GM06990 (cell line): ENCODE results near the gene PTPRF.

ENCODE experiments used
- DNase-seq: peaks from one replicate; pipeline ENCODE4 v3.0.0-alpha.2; 2011; ENCODE audit not compliant: insufficient read length; ENCODE audit errors: extremely low read depth
- H3K27me3 ChIP-seq: replicated peaks from 2 replicates; pipeline ENCODE4 v1.6.0; 2011; ENCODE audit warnings: low read length; ENCODE audit not compliant: control insufficient read depth, insufficient read depth
- H3K36me3 ChIP-seq: 2 replicates; pipeline ENCODE4 v1.5.1; 2011; ENCODE audit warnings: low read length; ENCODE audit not compliant: control insufficient read depth, insufficient read depth
- H3K4me3 ChIP-seq: replicated peaks from 2 replicates; pipeline ENCODE4 v1.5.1; 2011; ENCODE audit warnings: low read depth, mild to moderate bottlenecking, control low read depth, low read length
- CTCF ChIP-seq: IDR thresholded peaks from 2 replicates; pipeline ENCODE4 v1.5.1; 2011; ENCODE audit warnings: low read length, control low read depth, mild to moderate bottlenecking, inconsistent platforms; ENCODE audit not compliant: insufficient read depth, poor library complexity, severe bottlenecking

The PTPRF gene

GRCh38 chr1:43592974-43593683 is 62.4 kb downstream of the PTPRF start:
- no peak for TF ChIP-seq CTCF
- Histone ChIP-seq H3K36me3 (no peaks in the 10 kb centered on the region), H3K4me3 (no peak overlapping the region), H3K27me3 (no peaks in the 10 kb centered on the region; the same call in 1 of the 2 replicates)
- no peak for DNase-seq

DNA sequence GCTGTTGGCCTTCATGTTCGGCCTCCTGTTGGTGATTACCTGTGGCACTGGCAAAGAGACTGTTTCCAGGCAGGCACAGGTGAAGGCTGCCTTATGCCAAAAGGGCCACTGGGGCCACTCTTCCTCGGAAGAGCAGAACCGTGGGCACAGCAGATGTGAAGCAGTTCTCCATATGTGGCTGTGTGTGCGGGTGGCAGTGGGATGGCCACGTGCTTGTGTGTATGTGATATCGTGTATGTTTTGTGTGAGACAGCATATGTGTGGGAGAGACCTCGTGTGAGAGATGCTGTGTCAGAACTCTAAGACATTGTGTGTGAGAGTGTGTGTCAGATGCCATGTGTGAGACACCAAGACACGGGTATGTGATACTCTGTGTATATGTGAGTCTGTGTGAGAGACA is 65.9 kb downstream of the PTPRF start:
- Histone ChIP-seq H3K36me3 (no peaks in the 10 kb centered on the region), H3K27me3 (no peaks in the 10 kb centered on the region; the same call in 1 of the 2 replicates), H3K4me3 (no peak overlapping the region)
- no peak for TF ChIP-seq CTCF
- no peak for DNase-seq

GRCh38 chr1:43597028-43597427 is 66.3 kb downstream of the PTPRF start:
- no peaks in the 10 kb centered on the region for H3K36me3 ChIP-seq
- H3K27me3 ChIP-seq = no peaks in the 10 kb centered on the region; the same call in 1 of the 2 replicates

GRCh38 chr1:43597721-43598120 is 67.0 kb downstream of the PTPRF start:
- Histone ChIP-seq H3K27me3 (no peaks in the 10 kb centered on the region), H3K4me3 (no peak overlapping the region), H3K36me3 (no peaks in the 10 kb centered on the region)
- DNase-seq = no peak
- no peak for TF ChIP-seq CTCF

More at GRCh38 chr1:43597028-43597427, 66.3 kb downstream of the PTPRF start:
- H3K4me3 ChIP-seq = no peak overlapping the region
- no peak for DNase-seq
- TF ChIP-seq CTCF = no peak

DNA sequence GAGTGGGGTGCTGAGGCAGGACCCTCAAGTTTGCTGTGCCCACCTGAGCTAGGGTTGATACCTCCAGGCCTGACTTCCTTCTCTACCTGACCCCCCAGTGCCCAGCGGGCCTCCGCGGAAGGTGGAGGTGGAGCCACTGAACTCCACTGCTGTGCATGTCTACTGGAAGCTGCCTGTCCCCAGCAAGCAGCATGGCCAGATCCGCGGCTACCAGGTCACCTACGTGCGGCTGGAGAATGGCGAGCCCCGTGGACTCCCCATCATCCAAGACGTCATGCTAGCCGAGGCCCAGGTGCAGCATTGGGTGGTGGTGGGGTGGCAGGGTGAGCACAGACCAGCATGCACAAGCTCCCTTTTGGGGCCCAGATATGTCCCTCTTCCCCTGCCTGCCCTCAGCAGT is 67.9 kb downstream of the PTPRF start:
- TF ChIP-seq CTCF = no peak
- Histone ChIP-seq H3K4me3 (no peak overlapping the region), H3K36me3 (no peaks in the 10 kb centered on the region), H3K27me3 (no peaks in the 10 kb centered on the region)
- no peak for DNase-seq
